Heart left ventricle (tissue), 16 donors: ENCODE measurements around the gene COPS2. TPM values are rescaled to one million over a fixed set of nuclear protein-coding genes. Genes with fewer than 3 reads are reported as not detected.

Experiments
- ATAC-seq, 4 donors: fragments of 200-7000 bp; cut with Tn5 transposase; one replicate each; pipeline ENCODE4 v1.9.1; 2020 to 2022; ENCODE audit warnings: moderate library complexity in 4 of 4, mild to moderate bottlenecking in 3 of 4, moderate number of reproducible peaks in 1 of 4
- DNase-seq, 5 donors: peaks; one replicate each; pipeline ENCODE4 v3.0.0-alpha.2; 2020
- H3K27ac ChIP-seq, 12 donors: fragments of 200-600 bp; sonication (generic) in 4 of 12; one replicate each; pipeline versions ENCODE4 v1.5.0 to v1.8.0; 2016 to 2022; ENCODE audit warnings: mild to moderate bottlenecking in 2 of 12
- H3K27me3 ChIP-seq, 9 donors: fragments of 200-600 bp; sonication (generic) in 2 of 9; one replicate each; pipeline versions ENCODE4 v1.5.1 to v1.8.0; 2016 to 2022; ENCODE audit warnings: mild to moderate bottlenecking in 3 of 9
- H3K36me3 ChIP-seq, 9 donors: fragments of 200-600 bp; sonication (generic) in 2 of 9; one replicate each; pipeline versions ENCODE4 v1.5.0 to v1.8.0; 2018 to 2022; ENCODE audit warnings: mild to moderate bottlenecking in 2 of 9
- H3K4me1 ChIP-seq, 12 donors: fragments of 200-600 bp; sonication (generic) in 4 of 12; one replicate each; pipeline versions ENCODE4 v1.5.0 to v1.8.0; 2016 to 2022; ENCODE audit warnings: mild to moderate bottlenecking in 3 of 12
- H3K4me3 ChIP-seq, 12 donors: fragments of 200-600 bp; sonication (generic) in 4 of 12; one replicate each; pipeline versions ENCODE4 v1.5.0 to v1.8.0; 2017 to 2022; ENCODE audit warnings: mild to moderate bottlenecking in 9 of 12, moderate library complexity in 4 of 12
- H3K9me3 ChIP-seq, 12 donors: fragments of 200-600 bp; sonication (generic) in 4 of 12; one replicate each; pipeline versions ENCODE4 v1.5.0 to v1.8.0; 2016 to 2022; ENCODE audit warnings: mild to moderate bottlenecking in 1 of 12
- POLR2A ChIP-seq, 2 donors: fragments of 450-650 bp; IDR thresholded peaks; one replicate each; pipeline ENCODE4 v1.6.1; 2017; ENCODE audit warnings: antibody characterized with exemption in 2 of 2, mild to moderate bottlenecking in 2 of 2, moderate library complexity in 2 of 2
- WGBS, 4 donors: extraction: QIAGEN DNeasy Blood & Tissue Kit in 2 of 4; methylation state at CpG; one replicate each; pipeline versions ENCODE4 v1.1.5 to v1.1.7; 2013 to 2018; 5-methylcytosine and 5-hydroxymethylcytosine counted together
- intact Hi-C, 10 donors: fragments of 100-400 bp; cut with DNase I; formaldehyde crosslinking; loops; one replicate each; pipeline versions ENCODE4 v1.11.1 to v1.14.2; 2022
- polyA plus RNA-seq, 2 donors: library from polyadenylated mRNA; stranded (reverse); fragments of 200-250 nt; gene quantifications; one replicate each; pipeline ENCODE4 v1.2.3, GENCODE V29; 2013
- total RNA-seq, 9 donors: library from RNA; depleted of rRNA in 2 of 9; stranded (reverse); fragments of >200 nt in 2 of 9; fragmentation: NEBNext Ultra II Directional in 3 of 9; extraction: Animal tissue kit (Norgen Biotek cat#: 25700) in 3 of 9; gene quantifications; one replicate each; pipeline versions ENCODE4 v1.1.0 to v1.2.4, GENCODE V29; 2016 to 2023
- TF ChIP-seq, protein P1 (sequence below), 12 donors: fragments of 200-600 bp; sonication (generic) in 4 of 12; IDR thresholded peaks; one replicate each; pipeline versions ENCODE4 v1.5.0 to v1.8.0; 2018 to 2022; ENCODE audit warnings: antibody characterized with exemption in 12 of 12, mild to moderate bottlenecking in 5 of 12
- donor health status: ischemic (EF 13 %, LVEDD 7.1; RV severe dilation, severe dysfunction).
- donor health status: healthy with polysubstance abuse.
- donor health status: DM: no; HTN: yes; CAD: no.
- donor health status: DM: no; HTN: no; CAD: no.
- donor health status: ischemic (EF 25% LVEDD 6.9; RV normal size, moderate dysfunction).
- donor health status: ischemic (EF 25% LVEDD 5.7; RV mildly dilated, moderate dysfunction).
- donor health status: healthy.
- donor health status: DM: yes; HTN: yes; CAD: no.
- donor health status: ischemic (EF 35%, LVEDD 5.7; RV mildly dilated, moderate dysfunction).
- donor health status: nonischemic (EF 11% LVEDD 7.7; RV severe dilation, severe dysfunction).
- donor health status: DM: yes; HTN: yes; CAD: no.
- donor health status: PGD.
- donor health status: ischemic (EF 29% LVEDD 5.4; RV normal size, mild dysfunction).
- donor health status: nonischemic (EF 23%, LVEDD 6.1; RV moderate dilation, normal function).

COPS2 gene
- total and polyA plus RNA-seq, 11 donors, result 36.4 to 94.4 (median 79.9) TPM

GRCh38 chr15:49121901-49122300 is 33.5 kb downstream of the COPS2 start:
- Histone ChIP-seq H3K27me3 (no peaks in the 10 kb centered on the region), H3K27ac (no peak overlapping the region), H3K9me3 (no peaks in the 10 kb centered on the region), H3K4me1 (peaks cover 0 to 7% (median 0%) of the 10 kb centered on the region in 12 donors), H3K4me3 (no peak overlapping the region), H3K36me3 (peaks cover 0 to 44% (median 30%) of the 10 kb centered on the region in 9 donors)
- DNase-seq (no peak), ATAC-seq (peak in 2 of 4 donors; percentile 10 to 79)
- 46 to 71% (median 55%) methylated on average over 1 of the region's 1 CpG for WGBS, 4 donors
- TF ChIP-seq, protein P1, sequence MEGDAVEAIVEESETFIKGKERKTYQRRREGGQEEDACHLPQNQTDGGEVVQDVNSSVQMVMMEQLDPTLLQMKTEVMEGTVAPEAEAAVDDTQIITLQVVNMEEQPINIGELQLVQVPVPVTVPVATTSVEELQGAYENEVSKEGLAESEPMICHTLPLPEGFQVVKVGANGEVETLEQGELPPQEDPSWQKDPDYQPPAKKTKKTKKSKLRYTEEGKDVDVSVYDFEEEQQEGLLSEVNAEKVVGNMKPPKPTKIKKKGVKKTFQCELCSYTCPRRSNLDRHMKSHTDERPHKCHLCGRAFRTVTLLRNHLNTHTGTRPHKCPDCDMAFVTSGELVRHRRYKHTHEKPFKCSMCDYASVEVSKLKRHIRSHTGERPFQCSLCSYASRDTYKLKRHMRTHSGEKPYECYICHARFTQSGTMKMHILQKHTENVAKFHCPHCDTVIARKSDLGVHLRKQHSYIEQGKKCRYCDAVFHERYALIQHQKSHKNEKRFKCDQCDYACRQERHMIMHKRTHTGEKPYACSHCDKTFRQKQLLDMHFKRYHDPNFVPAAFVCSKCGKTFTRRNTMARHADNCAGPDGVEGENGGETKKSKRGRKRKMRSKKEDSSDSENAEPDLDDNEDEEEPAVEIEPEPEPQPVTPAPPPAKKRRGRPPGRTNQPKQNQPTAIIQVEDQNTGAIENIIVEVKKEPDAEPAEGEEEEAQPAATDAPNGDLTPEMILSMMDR (IDR thresholded peaks at IDR 0.05), result no peak
- no peak for TF ChIP-seq POLR2A (IDR thresholded peaks at IDR 0.05)
- intact Hi-C loops, result loop anchor here in 2 of 10 donors (10.0 kb wide), 2 partner anchors 77 to 97 kb away; partner anchors contain the start of gene SECISBP2L (in 1 of the 2)

- peaks cover 0 to 7% (median 0%) of the 10 kb centered on the region in 12 donors for H3K4me1 ChIP-seq
- no peak for ATAC-seq
- DNase-seq, result no peak
- no peak overlapping the region for H3K4me3 ChIP-seq
- no peaks in the 10 kb centered on the region for H3K9me3 ChIP-seq
- intact Hi-C loops, result loop anchor here in 2 of 10 donors (10.0 kb wide), 2 partner anchors 76 to 96 kb away; partner anchors contain the start of gene SECISBP2L (in 1 of the 2)
- no peak overlapping the region for H3K27ac ChIP-seq
- H3K27me3 ChIP-seq, result no peaks in the 10 kb centered on the region
- H3K36me3 ChIP-seq, result peaks cover 0 to 42% (median 20%) of the 10 kb centered on the region in 9 donors
- WGBS, 4 donors, result 77 to 85% (median 80%) methylated on average over 4 of the region's 4 CpGs
- TF ChIP-seq POLR2A (IDR thresholded peaks at IDR 0.05), result no peak
- TF ChIP-seq, protein P1 (IDR thresholded peaks at IDR 0.05), result no peak
Measured at GRCh38 chr15:49120832-49121231, 34.6 kb downstream of the COPS2 start.

GRCh38 chr15:49116108-49116857 is 39.1 kb downstream of the COPS2 start:
- Histone ChIP-seq H3K4me1 (peaks cover 0 to 4% (median 0%) of the 10 kb centered on the region in 12 donors), H3K4me3 (no peak overlapping the region), H3K36me3 (peaks cover 0 to 28% (median 4%) of the 10 kb centered on the region in 9 donors), H3K27me3 (no peaks in the 10 kb centered on the region), H3K9me3 (peaks cover 0 to 17% (median 7%) of the 10 kb centered on the region in 12 donors), H3K27ac (no peak overlapping the region)
- ATAC-seq (no peak), DNase-seq (no peak)
- 97 to 99% (median 99%) methylated on average over 4 of the region's 4 CpGs for WGBS, 4 donors
- intact Hi-C loops, result loop anchor here in 1 of 10 donors (10.0 kb wide), 1 partner anchor 71 kb away; the partner anchor contains the start of gene SECISBP2L
- no peak for TF ChIP-seq POLR2A (IDR thresholded peaks at IDR 0.05)
- TF ChIP-seq, protein P1 (IDR thresholded peaks at IDR 0.05), result no peak

DNA sequence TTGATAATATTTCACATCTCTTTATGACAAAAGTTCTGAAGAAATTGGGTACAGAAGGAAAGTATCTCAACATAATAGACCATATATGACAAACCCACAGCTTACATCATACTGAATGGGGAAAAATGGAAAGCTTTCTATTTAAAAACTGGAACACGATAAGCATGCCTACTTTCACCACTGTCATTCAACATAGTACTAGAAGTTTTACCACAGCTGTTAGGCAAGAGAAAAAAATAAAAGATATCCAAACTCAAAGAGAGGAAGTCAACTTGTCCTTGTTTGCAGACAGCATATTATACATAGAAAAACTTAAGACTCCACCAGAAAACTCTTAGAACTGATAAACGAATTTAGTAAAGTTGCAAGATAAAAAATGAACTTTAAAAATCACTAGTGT is 40.3 kb downstream of the COPS2 start:
- intact Hi-C loops, result loop anchor here in 1 of 10 donors (10.0 kb wide), 1 partner anchor 70 kb away; the partner anchor contains the start of gene SECISBP2L
- Histone ChIP-seq H3K9me3 (peaks cover 0 to 17% (median 7%) of the 10 kb centered on the region in 12 donors), H3K4me1 (peaks cover 0 to 4% (median 0%) of the 10 kb centered on the region in 12 donors), H3K27me3 (no peaks in the 10 kb centered on the region), H3K27ac (no peak overlapping the region), H3K4me3 (no peak overlapping the region), H3K36me3 (peaks cover 0 to 23% (median 4%) of the 10 kb centered on the region in 9 donors)
- TF ChIP-seq, protein P1 (IDR thresholded peaks at IDR 0.05), result no peak
- TF ChIP-seq POLR2A (IDR thresholded peaks at IDR 0.05), result no peak
- WGBS, 4 donors, result 58 to 74% (median 62%) methylated on average over 2 of the region's 2 CpGs
- DNase-seq, result no peak
- ATAC-seq, result peak in 1 of 4 donors; percentile 46
